HT-29 (cell line): ENCODE measurements around the gene FBXO34. TPM values are rescaled to one million over a fixed set of nuclear protein-coding genes. Genes with fewer than 3 reads are reported as not detected.

Experiments
- DNase-seq: peaks from one replicate; pipeline ENCODE4 v3.0.0-alpha.2; 2015; ENCODE audit warnings: low spot score
- total RNA-seq: library from RNA; depleted of rRNA; stranded (reverse); fragments of >200 nt; shearing (Covaris generic); gene quantifications from 2 replicates; pipeline ENCODE4 v1.2.3, GENCODE V29; 2014; rRNA removed

The FBXO34 gene
- total RNA-seq, result 9.9 and 10.7 TPM in 2 replicates

GRCh38 chr14:55270832-55271571, at the start of gene FBXO34:
TSS of gene FBXO34 (plus strand) at chr14:55271421. CDS start at chr14:55350391, 78,970 bp downstream.
- DNase-seq, result peak; percentile 98

GRCh38 chr14:55221968-55222367, 49.3 kb upstream of the FBXO34 start:
- no peak for DNase-seq

GRCh38 chr14:55223364-55223763, 47.9 kb upstream of the FBXO34 start:
- no peak for DNase-seq

GRCh38 chr14:55228261-55228660, 43.0 kb upstream of the FBXO34 start:
- no peak for DNase-seq

GRCh38 chr14:55233591-55233990, 37.6 kb upstream of the FBXO34 start:
- no peak for DNase-seq

- DNase-seq, result no peak
Measured at GRCh38 chr14:55238019-55238680, 33.1 kb upstream of the FBXO34 start.

GRCh38 chr14:55239320-55239719, 31.9 kb upstream of the FBXO34 start:
- DNase-seq, result no peak

GRCh38 chr14:55240526-55241178, 30.6 kb upstream of the FBXO34 start:
- no peak for DNase-seq

- no peak for DNase-seq
Measured at GRCh38 chr14:55241673-55242072, 29.5 kb upstream of the FBXO34 start.

GRCh38 chr14:55243386-55243785, 27.8 kb upstream of the FBXO34 start:
- no peak for DNase-seq

GRCh38 chr14:55243813-55244212, 27.4 kb upstream of the FBXO34 start:
- DNase-seq, result no peak

GRCh38 chr14:55245657-55246268, 25.5 kb upstream of the FBXO34 start:
- DNase-seq, result peak; percentile 33

- DNase-seq, result no peak
Measured at GRCh38 chr14:55248411-55248810, 22.8 kb upstream of the FBXO34 start.

GRCh38 chr14:55249423-55249822, 21.8 kb upstream of the FBXO34 start:
- no peak for DNase-seq

- no peak for DNase-seq
Measured at GRCh38 chr14:55253276-55253675, 17.9 kb upstream of the FBXO34 start.

- no peak for DNase-seq
Measured at GRCh38 chr14:55254581-55254980, 16.6 kb upstream of the FBXO34 start.

GRCh38 chr14:55255979-55256378, 15.2 kb upstream of the FBXO34 start:
- DNase-seq, result no peak

GRCh38 chr14:55256586-55256985, 14.6 kb upstream of the FBXO34 start:
- DNase-seq, result no peak

GRCh38 chr14:55265197-55265596, 6.0 kb upstream of the FBXO34 start:
- DNase-seq, result no peak

- no peak for DNase-seq
Measured at GRCh38 chr14:55267820-55268219, 3.4 kb upstream of the FBXO34 start.

GRCh38 chr14:55271572-55272298, 514 bp downstream of the FBXO34 start:
- DNase-seq, result peak; percentile 69
